AG04450 (cell line): ENCODE data around the gene CRYGN. TPM values are rescaled to one million over a fixed set of nuclear protein-coding genes. Genes with fewer than 3 reads are reported as not detected.

Experiments used
- CTCF ChIA-PET: fragments of 300-600, 350-600 bp; formaldehyde crosslinking; extraction: SDS; loops from one replicate; lab custom pipeline; 2022; ENCODE audit warnings: antibody characterized with exemption, inconsistent platforms; lab: Charles Lee
- POLR2A ChIA-PET: fragments of 350-600 bp; formaldehyde crosslinking; extraction: SDS; loops from one replicate; lab custom pipeline; 2021; ENCODE audit warnings: antibody characterized with exemption, inconsistent platforms; lab: Yijun Ruan, JAX
- DNase-seq: peaks from one replicate; pipeline ENCODE4 v3.0.0-alpha.2; 2011; ENCODE audit warnings: low read depth, low spot score
- H3K27ac ChIP-seq: one replicate; pipeline ENCODE4 v1.5.1; 2012; ENCODE audit warnings: low read depth, low read length, control low read depth
- H3K27me3 ChIP-seq: one replicate; pipeline ENCODE4 v1.6.0; 2012; ENCODE audit warnings: low read length; ENCODE audit not compliant: control insufficient read depth, insufficient read depth
- H3K4me3 ChIP-seq: 2 replicates; pipeline ENCODE4 v1.5.1; 2011; ENCODE audit warnings: mild to moderate bottlenecking, low read depth, low read length, control low read depth
- H3K9me3 ChIP-seq: 2 replicates; pipeline ENCODE4 v1.5.1; 2012; ENCODE audit warnings: low read length; ENCODE audit not compliant: control insufficient read depth, insufficient read depth
- polyA plus RNA-seq: library from polyadenylated mRNA; depleted of rRNA; stranded (reverse); fragments of >200 nt; gene quantifications from 2 replicates; pipeline ENCODE4 v1.2.3, GENCODE V29; 2011
- TF ChIP-seq, protein P1 (sequence below): IDR thresholded peaks from 2 replicates; pipeline ENCODE4 v1.5.1; 2011; ENCODE audit warnings: low read depth, low read length, control low read depth, inconsistent platforms

The CRYGN gene
- polyA plus RNA-seq, 1 experiment = not detected

DNA sequence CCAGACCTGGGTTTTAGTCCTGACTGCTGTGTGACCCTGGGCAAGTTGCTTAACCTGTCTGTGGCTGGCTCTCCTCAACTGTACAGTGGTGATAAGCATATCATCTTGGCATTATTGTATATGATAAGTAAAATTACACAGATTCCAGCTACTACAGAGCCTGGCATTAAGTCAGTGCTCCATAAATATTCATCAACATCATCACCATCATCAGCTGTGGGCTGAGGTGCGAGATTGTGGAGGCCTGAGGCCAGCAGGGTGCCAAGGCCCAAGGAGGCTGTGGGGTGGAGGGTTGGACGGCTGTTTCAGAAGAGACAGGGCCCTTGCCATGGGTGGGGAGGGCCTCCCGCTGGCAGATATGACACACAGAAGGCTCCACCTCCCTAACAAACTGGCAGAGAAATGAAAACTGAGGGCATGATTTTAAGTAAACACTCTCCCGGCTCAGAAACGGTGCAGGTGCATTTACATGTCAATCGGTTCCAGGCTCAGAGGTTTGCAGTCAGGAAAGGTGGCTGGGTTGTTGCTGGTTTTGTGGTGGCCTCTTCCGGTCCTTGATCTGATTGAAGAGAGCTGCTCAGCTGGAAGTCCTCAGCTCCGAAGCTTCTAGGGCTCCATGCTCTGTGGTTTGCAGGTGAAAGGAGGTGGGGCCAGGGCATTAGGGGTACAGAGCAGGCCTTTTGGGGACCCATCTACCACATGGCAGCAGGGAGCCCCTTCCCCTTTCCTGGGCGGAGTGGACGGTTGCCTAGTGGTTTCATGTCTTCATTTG, 10.2 kb downstream of the CRYGN start:
- no peak for DNase-seq
- TF ChIP-seq, protein P1, sequence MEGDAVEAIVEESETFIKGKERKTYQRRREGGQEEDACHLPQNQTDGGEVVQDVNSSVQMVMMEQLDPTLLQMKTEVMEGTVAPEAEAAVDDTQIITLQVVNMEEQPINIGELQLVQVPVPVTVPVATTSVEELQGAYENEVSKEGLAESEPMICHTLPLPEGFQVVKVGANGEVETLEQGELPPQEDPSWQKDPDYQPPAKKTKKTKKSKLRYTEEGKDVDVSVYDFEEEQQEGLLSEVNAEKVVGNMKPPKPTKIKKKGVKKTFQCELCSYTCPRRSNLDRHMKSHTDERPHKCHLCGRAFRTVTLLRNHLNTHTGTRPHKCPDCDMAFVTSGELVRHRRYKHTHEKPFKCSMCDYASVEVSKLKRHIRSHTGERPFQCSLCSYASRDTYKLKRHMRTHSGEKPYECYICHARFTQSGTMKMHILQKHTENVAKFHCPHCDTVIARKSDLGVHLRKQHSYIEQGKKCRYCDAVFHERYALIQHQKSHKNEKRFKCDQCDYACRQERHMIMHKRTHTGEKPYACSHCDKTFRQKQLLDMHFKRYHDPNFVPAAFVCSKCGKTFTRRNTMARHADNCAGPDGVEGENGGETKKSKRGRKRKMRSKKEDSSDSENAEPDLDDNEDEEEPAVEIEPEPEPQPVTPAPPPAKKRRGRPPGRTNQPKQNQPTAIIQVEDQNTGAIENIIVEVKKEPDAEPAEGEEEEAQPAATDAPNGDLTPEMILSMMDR = no peak
- ChIA-PET POLR2A (no interaction called here), CTCF (interaction anchor here (1.1 kb wide), 1 partner anchor 18 kb away, joined by 4 read pairs; no protein-coding TSS in a partner anchor)
- Histone ChIP-seq H3K4me3 (no peak overlapping the region), H3K27ac (no peak overlapping the region), H3K9me3 (peaks cover 6% of the 10 kb centered on the region; the same call in 1 of the 2 replicates), H3K27me3 (peaks cover 3% of the 10 kb centered on the region)

DNA sequence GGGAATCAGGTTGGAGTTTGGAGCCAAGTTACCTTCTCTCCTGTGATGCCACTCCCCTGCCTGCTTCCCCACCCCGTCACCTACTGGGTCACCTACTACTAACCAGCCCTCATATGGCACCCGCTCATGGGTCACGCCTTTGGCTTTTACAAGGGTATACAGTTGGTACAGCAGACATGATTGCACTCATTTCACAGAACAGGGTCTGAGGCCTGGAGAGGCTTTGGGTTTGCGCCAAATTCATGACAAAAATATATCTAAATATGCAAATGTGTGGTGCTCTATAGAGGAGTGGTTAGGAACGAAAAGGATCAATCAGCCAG, 10.7 kb downstream of the CRYGN start:
- no peak for DNase-seq
- TF ChIP-seq, protein P1 = no peak
- peak overlapping the region; percentile 61 for H3K27ac ChIP-seq
- H3K27me3 ChIP-seq = peaks cover 3% of the 10 kb centered on the region
- H3K4me3 ChIP-seq = no peak overlapping the region
- peaks cover 6% of the 10 kb centered on the region; the same call in 1 of the 2 replicates for H3K9me3 ChIP-seq
- ChIA-PET POLR2A (no interaction called here), CTCF (no interaction called here)

DNA sequence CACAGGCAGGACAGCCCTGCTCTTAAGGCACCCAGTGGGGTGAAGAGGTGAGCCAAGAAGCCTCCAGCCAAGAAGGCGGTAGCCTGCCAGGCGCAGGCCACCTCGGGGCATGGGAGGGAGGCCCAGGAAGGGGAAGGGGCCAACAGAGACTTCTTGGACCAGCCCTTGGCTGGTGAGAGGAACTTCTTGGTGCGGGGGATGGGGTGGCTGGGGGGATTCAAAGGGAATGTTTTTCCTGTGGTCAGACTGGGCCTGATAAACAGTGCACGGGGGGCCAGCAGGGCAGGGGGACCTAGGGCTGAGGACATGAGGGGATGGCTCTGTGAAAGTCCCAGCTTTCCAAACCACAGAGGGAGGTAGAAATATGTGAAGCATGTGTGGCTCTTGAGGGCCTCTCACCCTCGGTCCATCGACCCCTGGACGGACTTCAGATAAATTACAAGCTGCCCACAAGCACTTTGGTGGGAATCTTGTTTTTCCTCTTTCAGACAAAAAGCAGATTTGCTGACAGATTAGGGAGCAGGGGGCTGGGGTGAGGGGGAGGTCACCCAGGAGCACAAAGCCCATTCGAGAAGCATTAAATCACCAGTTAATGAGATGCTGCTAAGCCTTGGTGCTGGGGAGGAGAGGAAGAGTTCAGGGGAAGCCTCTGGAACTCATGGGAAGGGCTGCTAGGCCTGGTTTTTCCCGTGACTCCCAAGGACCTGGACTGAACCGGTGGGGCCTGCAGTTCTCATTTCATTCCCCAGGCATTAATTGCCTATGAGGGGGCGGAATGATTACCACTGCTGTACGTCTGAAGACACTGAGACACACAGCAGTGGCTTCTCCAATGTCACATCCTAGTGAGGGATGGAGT, 11.3 kb downstream of the CRYGN start:
- Histone ChIP-seq H3K27me3 (peaks cover 1% of the 10 kb centered on the region), H3K4me3 (no peak overlapping the region), H3K9me3 (peaks cover 6% of the 10 kb centered on the region; the same call in 1 of the 2 replicates), H3K27ac (peak overlapping the region; percentile 61)
- POLR2A ChIA-PET = interaction anchor here (0.6 kb wide), 1 partner anchor 117 kb away, joined by 6 read pairs; no protein-coding TSS in a partner anchor
- CTCF ChIA-PET = interaction anchor here (0.6 kb wide), 1 partner anchor 330 kb away, joined by 3 read pairs; no protein-coding TSS in a partner anchor
- TF ChIP-seq, protein P1 = no peak
- no peak for DNase-seq

DNA sequence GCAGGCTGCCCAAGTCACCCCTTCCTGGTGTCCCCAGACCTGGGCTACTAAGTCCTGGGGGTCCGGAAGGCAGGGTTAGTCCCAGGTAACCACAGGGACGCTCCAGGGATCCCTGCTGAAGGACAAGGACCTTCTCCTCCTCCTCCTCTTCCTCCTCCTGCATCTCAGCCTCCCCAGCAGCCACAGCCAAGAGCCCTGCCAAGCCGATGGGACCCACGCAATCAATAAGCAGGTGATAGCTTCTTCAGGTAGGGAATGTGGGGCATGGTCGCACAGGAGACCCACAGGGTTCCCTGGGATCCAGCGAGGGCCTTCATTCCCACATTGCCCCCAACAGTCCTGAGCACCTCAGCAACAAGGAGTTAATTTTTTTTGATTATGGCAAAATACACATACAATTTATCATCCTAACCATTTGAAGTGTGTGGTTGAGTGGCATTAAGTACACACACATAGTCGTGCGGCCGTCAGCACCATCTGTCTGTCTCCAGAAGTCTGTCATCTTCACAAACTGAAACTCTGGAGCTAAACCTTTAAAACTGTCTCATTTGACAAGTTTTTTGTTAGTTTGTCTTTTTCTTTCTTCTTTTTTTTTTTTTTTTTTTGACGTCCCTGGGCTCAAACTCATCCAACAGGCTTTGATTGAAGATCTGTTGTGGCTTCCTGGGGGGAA, 12.1 kb downstream of the CRYGN start:
- no peak overlapping the region for H3K4me3 ChIP-seq
- H3K9me3 ChIP-seq = peaks cover 6% of the 10 kb centered on the region; the same call in 1 of the 2 replicates
- ChIA-PET POLR2A (interaction anchor here (0.6 kb wide), 1 partner anchor 116 kb away, joined by 6 read pairs; no protein-coding TSS in a partner anchor), CTCF (interaction anchor here (0.6 kb wide), 2 partner anchors 320 to 331 kb away, joined by 3 read pairs; no protein-coding TSS in a partner anchor)
- TF ChIP-seq, protein P1 = no peak
- H3K27me3 ChIP-seq = no peaks in the 10 kb centered on the region
- no peak for DNase-seq
- peak overlapping the region; percentile 61 for H3K27ac ChIP-seq
